ENCODE results near the gene LRP8.

Gene LRP8

GRCh38 chr1:53271446-53272090 lies 56.3 kb downstream of the LRP8 start:
- no peaks in the 10 kb centered on the region for H3K9me3 ChIP-seq (ENCODE audit: control insufficient read depth, low read length)
- no peak overlapping the region for H3K4me3 ChIP-seq (ENCODE audit: extremely low read depth, insufficient read depth, low read length, poor library complexity, severe bottlenecking)
- no peak overlapping the region for H3K27ac ChIP-seq (ENCODE audit: low read depth, low read length, severe bottlenecking)
- 85 to 97% methylated on average over 5 of the region's 5 CpGs for WGBS, 2 experiments (ENCODE audit: insufficient coverage in 2 of 2)
- no peaks in the 10 kb centered on the region for H3K4me1 ChIP-seq (ENCODE audit: control insufficient read depth, insufficient read depth, low read length, poor library complexity, severe bottlenecking)
- H3K36me3 ChIP-seq (ENCODE audit: control insufficient read depth, insufficient read depth, low read length), result peaks cover 66% of the 10 kb centered on the region

- no peak overlapping the region for H3K27ac ChIP-seq (ENCODE audit: low read depth, low read length, severe bottlenecking)
- no peaks in the 10 kb centered on the region for H3K4me1 ChIP-seq (ENCODE audit: control insufficient read depth, insufficient read depth, low read length, poor library complexity, severe bottlenecking)
- 92 to 95% methylated on average over 7 of the region's 8 CpGs for WGBS, 2 experiments (ENCODE audit: insufficient coverage in 2 of 2)
- H3K9me3 ChIP-seq (ENCODE audit: control insufficient read depth, low read length), result no peaks in the 10 kb centered on the region
- peaks cover 70% of the 10 kb centered on the region for H3K36me3 ChIP-seq (ENCODE audit: control insufficient read depth, insufficient read depth, low read length)
- no peak overlapping the region for H3K4me3 ChIP-seq (ENCODE audit: extremely low read depth, insufficient read depth, low read length, poor library complexity, severe bottlenecking)
Observed at GRCh38 chr1:53270873-53271272, 57.0 kb downstream of the LRP8 start.

GRCh38 chr1:53270107-53270506 lies 57.8 kb downstream of the LRP8 start:
- Histone ChIP-seq H3K9me3 (ENCODE audit: control insufficient read depth, low read length) (no peaks in the 10 kb centered on the region), H3K36me3 (ENCODE audit: control insufficient read depth, insufficient read depth, low read length) (peaks cover 70% of the 10 kb centered on the region), H3K4me3 (ENCODE audit: extremely low read depth, insufficient read depth, low read length, poor library complexity, severe bottlenecking) (no peak overlapping the region), H3K27ac (ENCODE audit: low read depth, low read length, severe bottlenecking) (no peak overlapping the region), H3K4me1 (ENCODE audit: control insufficient read depth, insufficient read depth, low read length, poor library complexity, severe bottlenecking) (no peaks in the 10 kb centered on the region)
- 83% methylated on average over 1 of the region's 1 CpG; no CpG with 5 or more reads in 1 of the 2 experiments for WGBS, 2 experiments (ENCODE audit: insufficient coverage in 2 of 2)

GRCh38 chr1:53267761-53268160 lies 60.1 kb downstream of the LRP8 start:
- H3K36me3 ChIP-seq (ENCODE audit: control insufficient read depth, insufficient read depth, low read length), result peaks cover 82% of the 10 kb centered on the region
- H3K27ac ChIP-seq (ENCODE audit: low read depth, low read length, severe bottlenecking), result no peak overlapping the region
- H3K4me3 ChIP-seq (ENCODE audit: extremely low read depth, insufficient read depth, low read length, poor library complexity, severe bottlenecking), result no peak overlapping the region
- no peaks in the 10 kb centered on the region for H3K4me1 ChIP-seq (ENCODE audit: control insufficient read depth, insufficient read depth, low read length, poor library complexity, severe bottlenecking)
- no peaks in the 10 kb centered on the region for H3K9me3 ChIP-seq (ENCODE audit: control insufficient read depth, low read length)

- Histone ChIP-seq H3K36me3 (ENCODE audit: control insufficient read depth, insufficient read depth, low read length) (peaks cover 85% of the 10 kb centered on the region), H3K9me3 (ENCODE audit: control insufficient read depth, low read length) (no peaks in the 10 kb centered on the region), H3K4me3 (ENCODE audit: extremely low read depth, insufficient read depth, low read length, poor library complexity, severe bottlenecking) (no peak overlapping the region), H3K27ac (ENCODE audit: low read depth, low read length, severe bottlenecking) (no peak overlapping the region), H3K4me1 (ENCODE audit: control insufficient read depth, insufficient read depth, low read length, poor library complexity, severe bottlenecking) (no peaks in the 10 kb centered on the region)
Observed at GRCh38 chr1:53266038-53266437, 61.8 kb downstream of the LRP8 start.

GRCh38 chr1:53265581-53265980 lies 62.3 kb downstream of the LRP8 start:
- no peak overlapping the region for H3K4me3 ChIP-seq (ENCODE audit: extremely low read depth, insufficient read depth, low read length, poor library complexity, severe bottlenecking)
- H3K4me1 ChIP-seq (ENCODE audit: control insufficient read depth, insufficient read depth, low read length, poor library complexity, severe bottlenecking), result no peaks in the 10 kb centered on the region
- H3K36me3 ChIP-seq (ENCODE audit: control insufficient read depth, insufficient read depth, low read length), result peaks cover 85% of the 10 kb centered on the region
- 83 to 100% methylated on average over 3 of the region's 4 CpGs for WGBS, 2 experiments (ENCODE audit: insufficient coverage in 2 of 2)
- no peaks in the 10 kb centered on the region for H3K9me3 ChIP-seq (ENCODE audit: control insufficient read depth, low read length)
- H3K27ac ChIP-seq (ENCODE audit: low read depth, low read length, severe bottlenecking), result no peak overlapping the region

GRCh38 chr1:53264048-53264447 lies 63.8 kb downstream of the LRP8 start:
- Histone ChIP-seq H3K36me3 (ENCODE audit: control insufficient read depth, insufficient read depth, low read length) (peaks cover 91% of the 10 kb centered on the region), H3K9me3 (ENCODE audit: control insufficient read depth, low read length) (no peaks in the 10 kb centered on the region), H3K27ac (ENCODE audit: low read depth, low read length, severe bottlenecking) (no peak overlapping the region), H3K4me1 (ENCODE audit: control insufficient read depth, insufficient read depth, low read length, poor library complexity, severe bottlenecking) (no peaks in the 10 kb centered on the region), H3K4me3 (ENCODE audit: extremely low read depth, insufficient read depth, low read length, poor library complexity, severe bottlenecking) (no peak overlapping the region)
- 92 to 95% methylated on average over 11 of the region's 11 CpGs for WGBS, 2 experiments (ENCODE audit: insufficient coverage in 2 of 2)

- Histone ChIP-seq H3K27ac (ENCODE audit: low read depth, low read length, severe bottlenecking) (no peak overlapping the region), H3K4me3 (ENCODE audit: extremely low read depth, insufficient read depth, low read length, poor library complexity, severe bottlenecking) (no peak overlapping the region), H3K9me3 (ENCODE audit: control insufficient read depth, low read length) (no peaks in the 10 kb centered on the region), H3K4me1 (ENCODE audit: control insufficient read depth, insufficient read depth, low read length, poor library complexity, severe bottlenecking) (no peaks in the 10 kb centered on the region), H3K36me3 (ENCODE audit: control insufficient read depth, insufficient read depth, low read length) (peaks cover 90% of the 10 kb centered on the region)
- 88 to 95% methylated on average over 3 of the region's 3 CpGs for WGBS, 2 experiments (ENCODE audit: insufficient coverage in 2 of 2)
Observed at GRCh38 chr1:53262000-53262399, 65.9 kb downstream of the LRP8 start.

- peaks cover 89% of the 10 kb centered on the region for H3K36me3 ChIP-seq (ENCODE audit: control insufficient read depth, insufficient read depth, low read length)
- WGBS, 2 experiments (ENCODE audit: insufficient coverage in 2 of 2), result 93 to 98% methylated on average over 4 of the region's 4 CpGs
- no peaks in the 10 kb centered on the region for H3K4me1 ChIP-seq (ENCODE audit: control insufficient read depth, insufficient read depth, low read length, poor library complexity, severe bottlenecking)
- no peak overlapping the region for H3K27ac ChIP-seq (ENCODE audit: low read depth, low read length, severe bottlenecking)
- no peaks in the 10 kb centered on the region for H3K9me3 ChIP-seq (ENCODE audit: control insufficient read depth, low read length)
- no peak overlapping the region for H3K4me3 ChIP-seq (ENCODE audit: extremely low read depth, insufficient read depth, low read length, poor library complexity, severe bottlenecking)
Observed at GRCh38 chr1:53260631-53261247, 67.1 kb downstream of the LRP8 start.

GRCh38 chr1:53259932-53260331 lies 67.9 kb downstream of the LRP8 start:
- H3K4me1 ChIP-seq (ENCODE audit: control insufficient read depth, insufficient read depth, low read length, poor library complexity, severe bottlenecking), result peaks cover under 1% of the 10 kb centered on the region
- no peak overlapping the region for H3K4me3 ChIP-seq (ENCODE audit: extremely low read depth, insufficient read depth, low read length, poor library complexity, severe bottlenecking)
- H3K27ac ChIP-seq (ENCODE audit: low read depth, low read length, severe bottlenecking), result no peak overlapping the region
- peaks cover 87% of the 10 kb centered on the region for H3K36me3 ChIP-seq (ENCODE audit: control insufficient read depth, insufficient read depth, low read length)
- H3K9me3 ChIP-seq (ENCODE audit: control insufficient read depth, low read length), result no peaks in the 10 kb centered on the region
- no CpG with 5 or more reads among the region's 2 CpGs for WGBS, 2 experiments (ENCODE audit: insufficient coverage in 2 of 2)

- no peaks in the 10 kb centered on the region for H3K9me3 ChIP-seq (ENCODE audit: control insufficient read depth, low read length)
- H3K4me3 ChIP-seq (ENCODE audit: extremely low read depth, insufficient read depth, low read length, poor library complexity, severe bottlenecking), result no peak overlapping the region
- H3K4me1 ChIP-seq (ENCODE audit: control insufficient read depth, insufficient read depth, low read length, poor library complexity, severe bottlenecking), result peaks cover 11% of the 10 kb centered on the region
- 100% methylated on average over 1 of the region's 1 CpG for WGBS, 2 experiments (ENCODE audit: insufficient coverage in 2 of 2)
- H3K27ac ChIP-seq (ENCODE audit: low read depth, low read length, severe bottlenecking), result no peak overlapping the region
- peaks cover 78% of the 10 kb centered on the region for H3K36me3 ChIP-seq (ENCODE audit: control insufficient read depth, insufficient read depth, low read length)
Observed at GRCh38 chr1:53258216-53258615, 69.7 kb downstream of the LRP8 start.

All from mesodermal cell (in vitro differentiated cells).